NCI-H128 (cell line): ENCODE results near the gene CCNH.

Source experiments
- DNase-seq: peaks from one replicate; lab custom pipeline; 2025; ENCODE audit not compliant: unreplicated experiment; lab: John Stamatoyannopoulos, UW

CCNH gene

GRCh38 chr5:87403899-87404298 lies 8.8 kb downstream of the CCNH start:
- no peak for DNase-seq

DNA sequence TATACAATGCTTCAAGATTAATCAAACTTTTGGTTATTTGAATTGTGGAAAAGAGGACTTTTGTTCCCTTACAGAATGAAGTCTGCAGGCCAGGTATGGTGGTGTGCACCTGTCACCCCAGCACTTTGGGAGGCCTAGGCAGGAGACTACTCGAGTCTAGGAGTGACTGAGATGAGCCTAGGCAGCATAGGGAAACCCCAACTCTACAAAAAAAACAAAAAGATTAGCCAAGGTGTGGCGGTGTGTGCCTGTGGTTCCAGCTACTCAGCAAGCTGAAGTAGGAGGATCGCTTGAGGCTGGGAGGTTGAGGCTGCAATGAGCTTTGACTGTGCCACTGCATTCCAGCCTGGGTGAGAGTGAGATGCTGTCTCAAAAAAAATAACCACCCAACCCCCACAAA lies 9.3 kb downstream of the CCNH start:
- DNase-seq = no peak

DNA sequence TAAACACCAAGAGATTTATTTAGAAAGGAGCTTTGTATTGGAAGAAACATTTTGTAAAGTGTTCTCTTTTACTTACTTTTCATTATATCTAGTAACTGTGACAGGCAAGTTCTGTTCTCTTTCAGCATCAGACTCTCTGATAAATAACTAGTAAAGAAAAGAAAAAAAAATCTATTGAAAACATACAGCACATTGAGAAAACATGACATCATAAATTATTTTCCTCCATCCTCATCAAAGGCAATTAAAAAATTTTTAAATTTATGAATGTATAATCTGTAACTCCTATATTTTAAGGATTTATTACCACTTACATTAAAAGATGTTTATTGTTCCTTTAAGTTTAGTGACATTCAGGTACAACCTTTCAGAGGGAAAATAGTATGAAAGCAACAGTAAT lies 11.1 kb downstream of the CCNH start:
- DNase-seq = no peak

DNA sequence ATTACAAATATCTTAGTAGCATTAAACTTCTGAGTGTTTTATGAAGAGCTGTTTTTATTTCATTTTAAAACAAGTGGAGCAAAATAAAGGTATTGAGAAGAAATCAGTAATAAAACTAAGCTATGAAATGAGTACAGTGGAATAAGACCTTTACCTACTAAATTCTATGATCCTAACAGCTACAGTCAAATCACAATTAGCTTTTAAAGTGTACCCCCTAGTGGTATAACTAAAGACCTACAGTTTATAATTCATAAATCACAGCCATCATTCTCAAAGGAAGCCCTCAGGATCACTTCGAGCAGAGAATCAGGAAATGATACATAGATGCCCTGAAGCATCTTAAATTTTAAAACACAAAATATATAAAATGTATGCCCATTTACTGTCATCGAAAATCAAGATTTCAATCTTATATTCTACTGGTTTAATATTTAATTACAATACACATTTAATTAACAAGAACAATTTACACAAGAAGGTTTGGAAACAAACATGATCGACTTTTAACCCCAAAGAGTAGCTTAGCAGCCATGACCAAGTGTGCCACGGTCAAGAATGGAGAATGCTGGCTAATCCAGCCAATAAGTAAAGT lies 12.3 kb downstream of the CCNH start:
- DNase-seq = no peak

- DNase-seq = no peak
Measured at GRCh38 chr5:87399720-87400119, 13.0 kb downstream of the CCNH start.

- DNase-seq = no peak
Measured at GRCh38 chr5:87398981-87399614, 13.6 kb downstream of the CCNH start.

DNA sequence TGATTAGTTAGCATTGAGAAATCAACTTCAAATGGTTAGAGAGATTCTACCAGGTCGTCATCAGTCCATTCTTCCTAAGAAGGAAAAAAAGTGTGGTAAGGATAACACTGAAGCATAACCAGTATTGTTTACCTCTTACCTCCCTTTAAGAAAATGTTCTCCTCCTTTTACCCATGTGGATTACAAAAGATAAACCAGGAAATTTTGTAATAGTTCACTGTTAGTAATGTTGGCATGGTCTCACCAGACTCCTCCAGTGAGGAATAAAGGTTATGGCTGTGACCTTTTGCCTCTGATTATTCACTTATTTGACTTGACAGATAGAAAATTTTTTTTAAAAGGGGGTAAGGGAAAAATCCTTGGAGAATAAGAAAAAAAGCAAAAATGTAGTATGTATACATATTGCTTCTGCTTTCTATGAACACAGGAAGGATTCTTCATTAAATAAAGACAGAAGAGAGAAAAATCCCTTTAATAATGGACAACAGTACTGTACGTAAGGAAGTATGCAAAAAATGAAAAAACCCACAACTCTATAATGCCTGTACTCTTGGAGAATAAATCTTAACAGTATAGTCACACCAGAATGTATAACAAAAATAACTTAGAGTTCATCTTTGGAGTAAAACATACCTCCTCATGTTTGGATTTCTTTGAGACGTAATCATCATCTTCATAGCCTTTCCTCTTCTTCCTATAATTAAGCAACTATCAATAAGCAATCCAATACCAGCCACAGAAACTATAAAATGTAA lies 18.1 kb downstream of the CCNH start:
- no peak for DNase-seq

DNA sequence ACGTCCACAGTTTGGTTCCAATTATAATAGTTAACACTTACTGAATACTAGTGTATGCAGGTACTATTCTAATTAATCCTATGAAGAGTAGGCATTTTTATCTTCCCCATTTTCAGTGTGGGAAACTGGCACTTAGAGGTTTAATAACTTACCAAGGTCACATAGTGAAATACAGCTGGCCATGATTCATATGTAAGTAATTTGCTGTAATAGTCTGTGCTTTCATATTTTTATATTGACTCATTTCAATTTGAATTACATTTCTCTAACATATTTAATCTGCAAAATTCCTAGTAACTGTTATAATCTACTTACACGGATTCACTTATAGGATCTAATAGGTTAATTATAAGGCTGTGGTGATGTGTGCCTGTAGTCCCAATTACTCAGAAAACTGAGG lies 19.4 kb downstream of the CCNH start:
- DNase-seq = no peak

- no peak for DNase-seq
Measured at GRCh38 chr5:87392801-87393200, 19.9 kb downstream of the CCNH start.

DNA sequence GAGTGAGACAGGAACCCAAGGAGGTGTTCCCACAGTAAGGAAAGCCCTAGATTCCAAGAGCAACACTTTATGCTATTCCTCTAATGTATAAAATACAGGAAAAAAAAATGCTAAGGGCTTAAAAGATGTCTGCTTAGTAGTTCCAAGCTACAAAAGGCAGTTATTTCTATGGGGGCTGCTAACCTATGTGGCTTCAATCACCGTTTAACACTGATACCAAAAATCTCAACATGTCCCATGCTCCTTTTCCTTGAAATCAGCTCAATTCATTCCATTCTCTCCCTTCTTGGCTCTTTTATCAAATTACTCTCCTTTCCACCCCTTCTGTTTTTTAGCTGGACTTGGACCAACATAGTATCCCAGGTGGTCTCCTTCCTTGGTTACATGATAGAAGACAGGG lies 20.6 kb downstream of the CCNH start:
- no peak for DNase-seq

GRCh38 chr5:87390576-87391199 lies 22.0 kb downstream of the CCNH start:
- DNase-seq = no peak

DNA sequence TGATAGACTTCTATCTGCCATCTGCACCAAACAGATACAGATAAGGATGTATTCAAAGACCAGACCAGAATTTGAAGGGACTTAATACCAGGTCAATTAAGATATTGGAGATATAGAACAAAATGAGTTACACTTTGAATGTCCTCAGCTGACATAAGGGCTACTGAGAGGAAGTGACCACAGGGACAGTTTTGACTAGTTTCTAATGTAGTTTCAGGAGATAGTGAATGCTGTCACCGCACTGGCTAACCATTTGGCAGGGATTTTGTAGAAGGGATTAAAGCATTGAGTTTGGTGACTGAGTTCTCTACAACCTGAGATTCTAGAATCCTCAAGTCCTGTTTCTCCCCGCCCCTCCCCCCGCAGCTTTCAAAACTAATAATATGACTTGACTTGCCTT lies 22.7 kb downstream of the CCNH start:
- no peak for DNase-seq

DNA sequence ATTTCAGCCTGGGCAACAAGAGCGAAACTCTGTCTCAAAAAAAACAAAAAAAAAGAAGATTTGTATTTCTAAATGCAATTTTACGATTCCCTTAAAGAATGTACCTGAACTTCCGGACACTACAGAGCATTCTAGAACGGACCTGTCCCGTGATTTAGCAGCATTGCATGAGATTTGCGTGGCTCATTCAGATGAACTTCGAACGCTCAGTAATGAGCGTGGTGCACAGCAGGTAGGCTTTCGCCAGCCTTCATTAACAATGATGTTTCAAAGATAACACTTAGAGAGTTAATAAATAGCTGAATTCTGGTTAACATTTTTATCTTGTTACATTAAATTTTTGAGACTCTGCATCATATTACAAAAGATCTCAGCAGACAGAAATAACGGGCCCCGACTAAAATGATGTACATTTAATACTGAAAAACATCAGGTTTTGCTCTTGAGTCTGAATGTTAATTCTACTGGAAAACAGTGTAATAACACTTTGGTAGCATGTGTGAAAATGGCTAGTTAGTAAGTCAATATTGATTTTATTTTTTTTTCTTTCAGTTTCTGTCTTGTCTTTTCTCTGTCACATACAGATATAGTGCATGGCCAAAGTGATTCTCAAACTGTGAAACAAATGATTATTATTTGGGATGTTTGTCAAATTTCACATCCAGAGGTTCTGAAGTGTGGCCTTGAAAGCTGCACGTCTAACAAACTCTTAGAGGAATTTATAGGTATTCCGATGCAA lies 23.3 kb downstream of the CCNH start:
- no peak for DNase-seq

GRCh38 chr5:87388129-87388528 lies 24.6 kb downstream of the CCNH start:
- DNase-seq = no peak

DNA sequence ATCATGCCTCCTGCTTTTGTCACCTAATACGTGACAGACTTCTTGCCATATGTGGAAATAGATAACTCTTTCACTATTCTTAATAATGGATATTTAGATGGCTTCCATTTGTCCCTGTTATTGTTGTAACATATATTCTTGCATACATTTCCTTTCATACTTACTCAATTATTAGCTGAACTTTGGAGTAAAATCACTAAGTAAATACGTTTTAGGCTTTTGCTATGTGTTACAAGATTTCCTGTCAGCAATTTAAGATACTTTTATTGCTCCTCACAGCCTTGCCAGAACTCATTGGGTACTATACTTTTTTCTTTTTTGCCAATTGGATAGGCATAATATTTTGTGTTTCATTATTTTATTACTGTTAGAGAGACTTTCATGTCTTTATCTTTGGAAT lies 26.9 kb downstream of the CCNH start:
- DNase-seq = no peak

- DNase-seq = no peak
Measured at GRCh38 chr5:87383216-87383615, 29.5 kb downstream of the CCNH start.

DNA sequence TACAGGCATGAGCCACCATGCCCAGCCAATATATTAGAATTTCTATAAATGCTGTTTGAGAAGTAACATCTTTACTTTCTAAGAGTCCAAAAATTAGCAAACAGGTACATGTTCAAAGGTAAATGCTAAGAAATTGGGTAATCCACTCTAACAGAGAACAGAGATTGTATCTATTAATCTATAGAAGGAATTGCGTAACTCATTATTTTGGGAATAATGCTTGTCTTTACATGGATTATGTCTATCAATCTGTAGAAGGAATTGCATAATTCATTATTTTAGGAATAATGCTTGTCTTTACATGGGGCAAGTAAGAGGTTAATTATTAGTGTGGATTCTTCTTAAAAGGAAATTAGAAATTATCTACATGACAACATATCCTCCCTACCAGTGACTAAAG lies 30.5 kb downstream of the CCNH start:
- DNase-seq = no peak

DNA sequence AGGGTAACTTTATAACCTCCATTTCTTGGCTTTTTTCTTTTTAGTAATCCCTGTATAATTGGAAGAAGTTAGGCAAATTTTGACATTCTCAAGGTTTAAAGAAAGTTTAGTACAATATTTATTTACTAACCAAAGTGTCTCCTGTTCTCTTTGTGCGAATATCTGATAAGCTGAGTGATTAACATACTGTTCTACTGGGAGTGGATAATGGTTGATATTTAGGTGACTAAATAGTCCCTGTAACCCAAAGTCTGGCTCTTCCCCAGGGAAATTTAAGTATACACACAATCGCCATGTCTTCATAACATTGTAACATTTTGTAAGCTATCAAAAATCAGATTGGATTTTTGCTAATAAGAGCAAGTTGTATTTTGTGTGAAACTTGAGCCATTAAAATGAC lies 40.0 kb downstream of the CCNH start:
- DNase-seq = no peak

DNA sequence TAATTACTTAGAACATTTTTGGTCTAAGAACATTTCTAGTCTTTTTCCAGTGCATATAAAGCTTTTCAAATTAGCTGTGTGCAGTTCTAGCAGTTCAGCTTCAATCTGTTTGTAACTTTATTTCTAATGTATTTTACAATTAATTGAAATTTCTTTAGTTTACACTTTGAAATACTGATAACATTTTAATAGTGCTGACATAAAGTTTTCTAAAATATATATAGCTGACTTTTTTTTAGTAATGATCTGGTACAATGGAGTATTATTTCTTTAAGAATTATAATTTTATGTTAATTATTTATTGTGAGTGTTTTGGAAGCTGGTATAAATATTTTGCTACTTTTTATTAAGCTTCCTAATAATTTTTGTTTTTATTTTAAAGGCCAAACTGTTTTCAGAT lies 43.3 kb downstream of the CCNH start:
- no peak for DNase-seq

DNA sequence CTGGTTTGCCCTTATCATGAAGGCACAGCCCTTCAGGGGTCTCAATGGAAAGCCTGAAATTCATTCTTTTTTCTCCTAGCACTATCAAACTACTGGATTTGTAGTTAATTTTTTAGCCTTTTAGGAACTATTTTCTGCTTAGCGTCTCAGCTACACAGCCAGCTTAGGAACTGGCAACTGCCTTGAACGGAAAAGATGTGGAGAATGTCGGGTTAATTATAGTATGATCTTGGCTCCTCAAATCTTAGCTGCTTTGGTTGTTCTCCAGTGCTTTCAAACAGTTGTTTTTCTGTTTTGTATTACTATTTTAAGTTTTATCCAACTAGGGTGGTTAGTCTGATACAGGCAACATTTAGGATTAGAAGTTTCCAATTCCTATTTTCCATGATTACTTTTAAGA lies 44.1 kb downstream of the CCNH start:
- no peak for DNase-seq

GRCh38 chr5:87367243-87367642 lies 45.5 kb downstream of the CCNH start:
- DNase-seq = no peak
